Measurements from ENCODE around the gene RPL26. TPM values are rescaled to one million over a fixed set of nuclear protein-coding genes. Genes with fewer than 3 reads are reported as not detected.

Gene RPL26
- total RNA-seq, 1 donor from 2014 or later, result 960 TPM

DNA sequence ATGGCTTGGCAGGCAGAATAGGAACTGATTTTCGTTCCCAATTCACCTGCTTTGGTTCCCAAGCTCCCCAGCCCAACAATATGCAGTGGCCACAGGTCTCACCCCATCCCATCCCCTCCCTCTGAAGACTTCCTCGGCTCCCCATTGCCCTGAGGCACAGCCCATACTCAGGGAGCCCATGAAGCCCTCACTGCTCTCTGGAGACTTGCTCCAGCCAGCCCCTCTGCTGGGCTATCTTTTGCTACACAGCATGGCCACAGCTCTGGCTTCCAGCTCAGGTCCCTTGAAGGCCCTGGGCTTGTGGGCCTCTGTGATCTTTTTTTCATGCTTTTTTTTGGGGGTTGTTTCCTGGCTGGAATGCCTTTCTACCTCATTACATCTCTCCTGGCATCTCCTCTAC, 23.2 kb upstream of the RPL26 start:
- H3K4me1 ChIP-seq, result peaks cover 4% of the 10 kb centered on the region
- no peaks in the 10 kb centered on the region for H3K36me3 ChIP-seq
- TF ChIP-seq, protein P1, sequence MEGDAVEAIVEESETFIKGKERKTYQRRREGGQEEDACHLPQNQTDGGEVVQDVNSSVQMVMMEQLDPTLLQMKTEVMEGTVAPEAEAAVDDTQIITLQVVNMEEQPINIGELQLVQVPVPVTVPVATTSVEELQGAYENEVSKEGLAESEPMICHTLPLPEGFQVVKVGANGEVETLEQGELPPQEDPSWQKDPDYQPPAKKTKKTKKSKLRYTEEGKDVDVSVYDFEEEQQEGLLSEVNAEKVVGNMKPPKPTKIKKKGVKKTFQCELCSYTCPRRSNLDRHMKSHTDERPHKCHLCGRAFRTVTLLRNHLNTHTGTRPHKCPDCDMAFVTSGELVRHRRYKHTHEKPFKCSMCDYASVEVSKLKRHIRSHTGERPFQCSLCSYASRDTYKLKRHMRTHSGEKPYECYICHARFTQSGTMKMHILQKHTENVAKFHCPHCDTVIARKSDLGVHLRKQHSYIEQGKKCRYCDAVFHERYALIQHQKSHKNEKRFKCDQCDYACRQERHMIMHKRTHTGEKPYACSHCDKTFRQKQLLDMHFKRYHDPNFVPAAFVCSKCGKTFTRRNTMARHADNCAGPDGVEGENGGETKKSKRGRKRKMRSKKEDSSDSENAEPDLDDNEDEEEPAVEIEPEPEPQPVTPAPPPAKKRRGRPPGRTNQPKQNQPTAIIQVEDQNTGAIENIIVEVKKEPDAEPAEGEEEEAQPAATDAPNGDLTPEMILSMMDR (IDR thresholded peaks at IDR 0.05; ENCODE audit: borderline replicate concordance), result no peak
- H3K4me3 ChIP-seq, result no peak overlapping the region
- H3K9me3 ChIP-seq (replicated peaks), result no peaks in the 10 kb centered on the region
- H3K27ac ChIP-seq (replicated peaks), result no peak overlapping the region
- H3K27me3 ChIP-seq (ENCODE audit: low read depth), result peaks cover 19% of the 10 kb centered on the region
- intact Hi-C loops (cut with micrococcal nuclease), result no loop called here
- no peak for DNase-seq

DNA sequence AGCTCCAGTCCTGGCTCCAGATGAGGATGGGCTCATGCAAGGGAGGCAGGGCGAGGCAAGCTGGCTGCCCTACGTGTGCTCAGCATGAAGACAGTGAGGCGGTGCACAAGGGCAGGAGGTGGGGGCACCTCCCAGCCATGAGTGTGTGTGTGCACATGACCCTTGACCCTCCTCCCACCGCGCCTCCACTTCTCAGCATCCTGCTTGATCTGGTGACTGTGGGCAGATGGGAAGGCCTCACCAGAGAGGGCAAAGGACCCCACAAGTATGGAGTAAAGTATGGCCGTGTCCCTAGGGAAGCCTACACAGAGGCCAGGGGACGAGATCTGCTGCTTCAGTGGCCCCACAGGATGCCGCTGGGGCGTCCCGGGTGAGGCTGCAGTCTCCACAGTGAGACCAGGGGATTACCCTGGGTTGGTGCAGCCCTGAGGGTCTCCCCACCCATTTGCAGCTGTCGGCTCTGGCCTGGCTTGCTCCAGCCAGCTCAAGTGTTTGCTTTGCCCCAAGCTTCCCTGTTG, 22.6 kb upstream of the RPL26 start:
- no peaks in the 10 kb centered on the region for H3K9me3 ChIP-seq (replicated peaks)
- TF ChIP-seq, protein P1 (IDR thresholded peaks at IDR 0.05; ENCODE audit: borderline replicate concordance), result no peak
- DNase-seq, result no peak
- no peak overlapping the region for H3K27ac ChIP-seq (replicated peaks)
- H3K27me3 ChIP-seq (ENCODE audit: low read depth), result peaks cover 23% of the 10 kb centered on the region
- H3K36me3 ChIP-seq, result no peaks in the 10 kb centered on the region
- H3K4me3 ChIP-seq, result no peak overlapping the region
- intact Hi-C loops (cut with micrococcal nuclease), result no loop called here
- peaks cover 3% of the 10 kb centered on the region for H3K4me1 ChIP-seq

DNA sequence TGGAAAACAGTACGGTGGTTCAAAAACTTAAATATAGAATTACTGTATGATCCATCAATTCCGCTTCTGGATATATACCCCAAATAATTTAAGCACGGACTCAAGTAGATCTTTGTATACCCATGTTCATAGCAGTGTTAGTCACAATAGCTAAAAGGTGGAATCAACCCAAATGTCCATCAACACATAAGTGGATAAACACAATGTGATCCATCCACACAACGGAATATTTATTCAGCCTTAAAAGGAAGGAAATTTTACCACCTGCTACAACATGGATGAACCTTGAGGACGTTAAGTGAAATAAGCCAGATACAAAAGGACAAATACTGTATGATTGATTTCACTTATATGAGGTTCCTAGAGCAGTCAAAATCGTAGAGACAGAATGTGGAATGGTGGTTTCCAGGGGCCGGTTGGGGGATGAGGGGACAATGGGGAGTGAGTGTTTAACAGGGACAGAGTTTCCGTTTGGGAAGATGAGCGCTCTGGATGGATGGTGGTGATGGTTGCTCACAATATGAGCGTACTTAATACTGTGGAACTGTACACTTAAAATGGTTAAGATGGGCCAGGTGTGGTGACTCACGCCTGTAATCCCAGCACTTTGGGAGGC, 20.0 kb upstream of the RPL26 start:
- Histone ChIP-seq H3K27ac (replicated peaks) (no peak overlapping the region), H3K36me3 (no peaks in the 10 kb centered on the region), H3K27me3 (ENCODE audit: low read depth) (peaks cover 43% of the 10 kb centered on the region), H3K4me1 (no peaks in the 10 kb centered on the region), H3K9me3 (replicated peaks) (no peaks in the 10 kb centered on the region), H3K4me3 (no peak overlapping the region)
- no peak for DNase-seq
- TF ChIP-seq, protein P1 (IDR thresholded peaks at IDR 0.05; ENCODE audit: borderline replicate concordance), result no peak
- intact Hi-C loops (cut with micrococcal nuclease), result no loop called here

DNA sequence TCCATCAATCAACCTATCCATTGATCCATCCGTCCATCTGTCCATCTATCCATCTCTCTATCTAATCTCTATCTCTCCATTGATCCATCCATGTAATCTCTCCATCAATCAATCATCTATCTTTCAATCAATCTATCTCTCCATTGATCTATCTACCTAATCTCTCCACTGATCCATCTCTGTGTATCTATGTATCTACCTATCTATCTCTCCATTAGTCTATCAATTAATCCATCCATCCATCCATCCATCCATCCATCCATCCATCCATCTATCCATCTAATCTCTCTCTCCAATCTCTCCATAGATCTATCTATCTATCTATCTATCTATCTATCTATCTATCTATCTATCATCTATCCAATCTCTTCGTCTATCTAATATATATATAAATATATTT, 18.1 kb upstream of the RPL26 start:
- TF ChIP-seq, protein P1 (IDR thresholded peaks at IDR 0.05; ENCODE audit: borderline replicate concordance), result no peak
- Histone ChIP-seq H3K4me1 (no peaks in the 10 kb centered on the region), H3K27me3 (ENCODE audit: low read depth) (peaks cover 56% of the 10 kb centered on the region), H3K27ac (replicated peaks) (no peak overlapping the region), H3K9me3 (replicated peaks) (no peaks in the 10 kb centered on the region), H3K36me3 (no peaks in the 10 kb centered on the region), H3K4me3 (no peak overlapping the region)
- DNase-seq, result no peak
- intact Hi-C loops (cut with micrococcal nuclease), result no loop called here

DNA sequence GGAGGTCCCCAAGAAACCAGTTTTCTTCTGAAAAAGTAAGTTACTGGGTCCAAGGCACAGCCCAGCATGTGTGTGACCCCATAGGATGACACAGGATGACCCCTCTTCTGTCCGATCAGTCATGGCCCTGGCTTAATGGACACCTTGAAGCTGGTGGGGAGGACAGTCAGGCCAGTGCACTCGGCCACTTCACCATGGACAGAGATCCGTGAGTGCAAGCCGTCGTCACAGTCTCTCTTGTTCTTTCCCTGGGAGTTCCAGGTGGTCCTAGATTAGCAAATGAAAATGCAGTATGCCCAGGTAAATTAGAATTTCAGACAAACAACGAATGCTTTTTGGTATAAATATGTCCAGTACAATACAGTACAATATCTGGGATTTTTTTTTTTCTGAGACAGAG, 16.0 kb upstream of the RPL26 start:
- Histone ChIP-seq H3K9me3 (replicated peaks) (no peaks in the 10 kb centered on the region), H3K27me3 (ENCODE audit: low read depth) (peaks cover 63% of the 10 kb centered on the region)
- intact Hi-C loops (cut with micrococcal nuclease), result no loop called here

More for the DNA sequence above, 16.0 kb upstream of the RPL26 start:
- no peaks in the 10 kb centered on the region for H3K4me1 ChIP-seq
- no peak overlapping the region for H3K4me3 ChIP-seq
- DNase-seq, result no peak
- H3K36me3 ChIP-seq, result no peaks in the 10 kb centered on the region
- TF ChIP-seq, protein P1 (IDR thresholded peaks at IDR 0.05; ENCODE audit: borderline replicate concordance), result no peak
- no peak overlapping the region for H3K27ac ChIP-seq (replicated peaks)

Data from left ventricle myocardium inferior (tissue), 1 donor.